Medulla oblongata (tissue), 1 donor: Measurements from ENCODE around the gene PRKACG.

Experiments used
- DNase-seq: peaks from one replicate; pipeline ENCODE4 v3.0.0-alpha.2; 2015; ENCODE audit errors: extremely low spot score

Gene PRKACG

GRCh38 chr9:68983522-68984424 lies 30.1 kb downstream of the PRKACG start:
- DNase-seq = no peak

DNA sequence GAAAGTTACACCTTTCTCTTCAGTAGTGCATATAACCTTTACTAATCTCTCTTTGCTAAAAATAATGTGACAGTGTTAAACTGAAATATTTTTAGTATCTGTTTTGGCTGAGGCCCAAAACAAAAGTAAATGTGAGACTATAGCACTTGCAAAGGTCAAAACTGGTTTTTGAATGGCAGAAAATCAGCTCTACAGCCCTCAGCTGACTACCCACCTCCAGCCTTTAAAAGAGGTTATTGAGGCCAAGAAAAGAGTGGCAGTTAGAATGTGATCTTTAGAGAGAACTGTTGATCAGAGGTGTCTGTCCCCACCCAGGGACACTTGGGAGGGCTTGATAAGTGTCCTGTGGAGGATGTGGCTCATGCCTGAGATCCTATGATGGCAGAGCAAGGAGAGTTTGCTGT lies 30.9 kb downstream of the PRKACG start:
- DNase-seq = no peak

DNA sequence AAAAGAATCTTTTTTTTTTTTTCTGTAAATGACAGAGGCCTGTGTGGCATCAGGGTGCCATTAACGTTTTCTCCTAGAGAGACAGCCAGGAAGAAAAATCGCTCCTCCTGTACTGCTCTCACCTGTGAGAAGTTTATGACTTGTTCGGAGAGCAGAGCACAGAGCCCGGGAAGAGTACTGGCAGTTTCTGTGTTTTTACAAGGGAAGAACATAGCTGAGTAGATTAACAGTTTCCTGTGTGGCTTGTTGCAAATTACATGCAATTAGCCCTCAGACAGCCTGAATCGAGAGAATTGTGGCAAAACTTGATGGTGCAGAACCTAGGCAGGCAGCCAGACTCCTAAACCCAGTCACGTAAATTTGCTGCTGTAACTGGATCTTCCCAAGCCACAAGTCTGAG lies 32.1 kb downstream of the PRKACG start:
- no peak for DNase-seq

GRCh38 chr9:68980341-68980914 lies 33.5 kb downstream of the PRKACG start:
- peak; percentile 29 for DNase-seq

DNA sequence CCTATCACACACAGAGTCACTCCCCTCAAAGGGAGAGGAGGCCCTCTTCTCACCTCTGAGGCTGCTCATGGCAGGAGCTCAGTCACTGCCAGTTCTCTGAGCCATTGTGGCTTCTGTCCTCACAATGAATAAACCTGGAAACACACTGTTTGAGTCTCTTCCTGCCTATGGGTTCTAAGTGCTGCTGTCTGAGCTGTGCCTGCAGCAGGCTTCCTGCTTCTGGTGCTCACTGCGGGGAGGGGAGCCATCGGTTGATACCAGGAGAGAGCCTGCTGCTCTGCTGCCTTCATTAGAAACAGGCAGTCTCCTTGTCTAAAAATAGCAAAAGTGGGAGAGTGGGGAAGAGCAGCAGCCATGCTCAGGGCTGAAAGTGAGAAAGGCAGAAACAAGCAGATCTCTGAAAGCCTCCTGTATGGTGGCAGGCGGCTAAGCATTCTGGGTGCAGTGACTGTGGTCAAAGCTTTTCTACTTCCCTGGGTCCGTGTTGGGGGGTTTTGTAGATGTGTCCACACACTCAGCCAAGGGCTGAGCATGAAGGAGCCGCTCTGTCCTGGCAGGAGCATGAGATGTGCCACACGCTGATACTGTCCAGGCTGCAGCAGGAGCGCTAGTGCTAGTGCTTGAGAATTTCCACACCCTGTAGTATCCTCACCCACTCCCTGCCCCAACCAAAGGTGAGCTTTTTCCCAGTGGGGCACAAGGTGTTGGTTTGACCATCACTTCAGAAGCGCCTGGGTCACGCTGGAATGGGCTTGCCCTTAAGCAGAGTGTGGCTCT lies 34.2 kb downstream of the PRKACG start:
- no peak for DNase-seq

DNA sequence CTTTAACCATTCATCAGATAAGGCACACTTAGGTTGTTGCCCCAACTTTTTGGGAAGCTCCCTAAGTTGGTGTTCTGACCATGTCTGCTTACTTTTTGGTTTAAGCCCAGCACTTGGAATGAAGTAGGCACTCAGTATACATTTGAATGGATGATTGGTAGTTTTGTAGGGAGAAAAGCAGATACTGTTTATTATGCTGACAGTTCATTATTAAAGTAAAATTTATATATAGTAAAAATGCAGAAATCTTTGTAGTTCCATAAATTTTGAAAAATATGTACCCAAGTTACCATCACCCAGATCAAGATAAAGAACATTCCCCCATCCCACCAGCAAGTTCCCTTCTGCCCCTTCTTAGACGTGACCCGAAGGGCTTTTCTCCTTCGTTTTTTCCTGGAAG lies 35.4 kb downstream of the PRKACG start:
- no peak for DNase-seq

DNA sequence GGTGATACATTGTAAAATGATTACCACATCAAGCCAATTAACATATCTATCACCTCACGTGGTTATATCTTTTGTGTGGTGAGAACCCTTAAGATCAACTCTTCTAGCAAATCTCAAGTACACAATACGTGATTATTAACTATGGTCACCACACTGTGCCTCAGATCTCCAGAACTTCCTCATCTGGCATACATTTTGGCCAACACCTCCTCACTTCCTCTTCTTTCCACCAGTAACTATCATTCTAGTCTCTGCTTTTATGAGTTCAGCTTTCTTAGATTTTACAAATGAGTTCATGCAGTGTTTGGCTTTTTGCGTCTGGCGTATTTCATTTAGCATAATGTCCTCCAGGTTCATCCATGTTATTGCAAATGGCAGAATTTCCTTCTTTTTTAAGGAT lies 35.8 kb downstream of the PRKACG start:
- DNase-seq = peak; percentile 53

- DNase-seq = peak; percentile 22
These were observed 38.4 kb downstream of the PRKACG start for GRCh38 chr9:68975365-68976043.

- DNase-seq = no peak
These were observed 39.0 kb downstream of the PRKACG start for GRCh38 chr9:68974901-68975300.

DNA sequence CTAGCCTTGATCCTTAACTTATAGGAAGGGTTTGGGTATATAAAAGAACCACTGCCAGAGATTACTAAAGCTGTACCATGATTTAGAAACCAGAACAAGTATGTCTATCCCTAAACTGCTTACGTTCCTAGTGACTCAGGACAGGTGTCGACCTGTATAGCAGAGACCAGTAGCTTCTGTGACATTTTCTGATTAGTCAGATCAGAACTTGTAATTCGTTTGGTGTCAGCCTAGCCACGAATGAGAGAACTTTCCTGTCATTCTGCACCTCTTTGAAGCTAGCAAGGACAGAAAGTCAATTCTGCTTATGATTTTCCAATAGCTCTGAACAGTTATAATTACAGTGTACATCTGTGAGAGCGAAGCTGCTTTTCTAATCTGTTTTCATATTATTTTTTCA lies 39.5 kb downstream of the PRKACG start:
- DNase-seq = no peak

- DNase-seq = no peak
These were observed 40.3 kb downstream of the PRKACG start for GRCh38 chr9:68973619-68974018.

- no peak for DNase-seq
These were observed 43.8 kb downstream of the PRKACG start for GRCh38 chr9:68970151-68970550.

GRCh38 chr9:68969538-68969937 lies 44.4 kb downstream of the PRKACG start:
- DNase-seq = no peak

DNA sequence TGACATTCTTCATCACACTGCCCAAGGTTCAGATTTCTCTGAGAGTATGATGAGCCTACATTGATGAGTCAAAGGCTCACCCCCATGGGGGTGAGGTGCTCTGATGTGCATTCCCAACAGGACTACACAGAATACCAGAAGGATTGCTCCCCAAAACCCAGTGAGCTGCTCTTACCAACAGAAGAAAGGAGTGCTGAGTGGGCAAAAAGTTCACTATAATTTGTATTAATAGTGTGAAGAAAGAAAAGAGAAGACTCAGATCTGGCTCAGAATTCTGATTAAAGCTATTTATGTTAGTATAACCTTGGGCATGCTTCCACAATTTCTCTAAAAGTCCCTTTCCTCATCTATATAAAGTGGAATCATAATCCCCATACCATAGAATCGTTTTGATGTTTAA lies 46.1 kb downstream of the PRKACG start:
- DNase-seq = no peak

DNA sequence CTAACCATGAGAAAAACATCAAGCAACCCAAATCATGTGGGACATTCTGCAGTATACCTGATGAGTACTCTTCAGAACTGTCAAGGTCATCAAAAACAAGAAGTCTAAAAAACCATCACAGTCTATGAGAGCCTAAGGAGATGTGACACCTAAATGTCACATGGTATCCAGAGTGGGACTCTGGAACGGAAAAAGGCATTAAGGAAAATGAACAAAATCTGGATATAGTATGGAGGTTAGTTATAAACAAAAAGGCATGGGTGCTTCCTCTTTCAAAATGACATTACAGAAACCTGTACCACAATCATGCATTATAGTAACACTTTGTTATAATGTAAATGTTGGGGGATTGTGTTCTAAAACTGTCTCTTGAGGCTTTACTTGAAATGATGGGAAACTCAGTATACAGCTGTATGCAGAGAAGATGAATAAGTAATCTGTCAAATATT lies 47.4 kb downstream of the PRKACG start:
- no peak for DNase-seq

- no peak for DNase-seq
These were observed 49.1 kb downstream of the PRKACG start for GRCh38 chr9:68964765-68965164.

GRCh38 chr9:68964102-68964541 lies 49.8 kb downstream of the PRKACG start:
- DNase-seq = peak; percentile 21

DNA sequence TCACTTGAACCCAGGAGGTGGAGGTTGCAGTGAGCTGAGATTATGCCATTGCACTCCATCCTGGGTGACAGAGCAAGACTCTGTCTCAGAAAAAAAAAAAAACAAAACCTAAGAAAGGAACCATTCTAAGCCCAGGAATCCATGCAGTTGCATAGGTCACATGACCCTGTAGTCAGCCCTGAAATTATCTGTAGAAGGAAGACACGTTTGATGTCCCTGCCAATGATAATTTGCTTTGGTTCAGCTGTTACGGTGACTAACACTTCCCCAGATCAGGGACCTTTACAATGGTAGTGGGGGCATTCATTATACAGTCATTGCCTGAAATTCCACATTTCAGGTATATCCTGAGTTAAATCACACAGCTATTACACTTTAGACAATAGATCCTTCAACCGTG lies 50.5 kb downstream of the PRKACG start:
- no peak for DNase-seq
